GM23338 (cell line): Measurements from ENCODE around the gene TANC2.

Experiments used
- EZH2 ChIP-seq: fragments of 200-600 bp; sonication (generic); IDR thresholded peaks from one replicate; pipeline ENCODE4 v1.8.0; 2017; ENCODE audit warnings: antibody characterized with exemption, mild to moderate bottlenecking, low read depth; ENCODE audit not compliant: unreplicated experiment
- POLR2AphosphoS5 ChIP-seq: IDR thresholded peaks from 2 replicates; pipeline ENCODE4 v1.6.1; 2016; ENCODE audit warnings: antibody characterized with exemption, low read depth
- TF ChIP-seq, protein P1 (sequence below), 2 experiments: fragments of 200-600 bp in 1 of 2; sonication (generic) in 1 of 2; conservative IDR thresholded peaks; 2 replicates each; pipeline versions ENCODE4 v1.5.1 to v1.6.1; 2016 to 2017; ENCODE audit warnings: antibody characterized with exemption in 2 of 2, low read depth in 2 of 2, mild to moderate bottlenecking in 2 of 2, moderate library complexity in 1 of 2

DNA sequence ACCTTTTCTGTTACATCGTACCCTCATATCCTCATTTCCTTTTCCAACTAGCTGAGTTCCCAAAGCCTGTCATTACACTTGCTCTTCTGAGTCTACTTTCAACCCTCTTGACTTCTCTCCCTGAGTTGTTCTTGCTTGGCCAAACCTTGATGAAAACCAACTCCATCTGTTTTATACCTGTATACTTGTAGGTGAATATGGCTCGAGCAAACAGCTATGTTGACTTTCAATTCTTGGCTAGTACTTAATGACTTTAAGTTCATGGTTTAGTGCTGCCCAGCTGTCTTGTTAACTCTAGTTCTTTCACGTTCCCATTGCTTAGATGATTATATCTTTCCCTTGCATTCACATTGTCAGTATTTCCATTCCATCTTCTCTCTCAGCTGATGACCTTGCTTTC lies 14.8 kb downstream of the TANC2 start:
- TF ChIP-seq, protein P1, sequence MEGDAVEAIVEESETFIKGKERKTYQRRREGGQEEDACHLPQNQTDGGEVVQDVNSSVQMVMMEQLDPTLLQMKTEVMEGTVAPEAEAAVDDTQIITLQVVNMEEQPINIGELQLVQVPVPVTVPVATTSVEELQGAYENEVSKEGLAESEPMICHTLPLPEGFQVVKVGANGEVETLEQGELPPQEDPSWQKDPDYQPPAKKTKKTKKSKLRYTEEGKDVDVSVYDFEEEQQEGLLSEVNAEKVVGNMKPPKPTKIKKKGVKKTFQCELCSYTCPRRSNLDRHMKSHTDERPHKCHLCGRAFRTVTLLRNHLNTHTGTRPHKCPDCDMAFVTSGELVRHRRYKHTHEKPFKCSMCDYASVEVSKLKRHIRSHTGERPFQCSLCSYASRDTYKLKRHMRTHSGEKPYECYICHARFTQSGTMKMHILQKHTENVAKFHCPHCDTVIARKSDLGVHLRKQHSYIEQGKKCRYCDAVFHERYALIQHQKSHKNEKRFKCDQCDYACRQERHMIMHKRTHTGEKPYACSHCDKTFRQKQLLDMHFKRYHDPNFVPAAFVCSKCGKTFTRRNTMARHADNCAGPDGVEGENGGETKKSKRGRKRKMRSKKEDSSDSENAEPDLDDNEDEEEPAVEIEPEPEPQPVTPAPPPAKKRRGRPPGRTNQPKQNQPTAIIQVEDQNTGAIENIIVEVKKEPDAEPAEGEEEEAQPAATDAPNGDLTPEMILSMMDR (conservative IDR thresholded peaks at IDR 0.05; ENCODE audit: low read depth in 2 of 2): no peak
- TF ChIP-seq POLR2AphosphoS5 (no peak), EZH2 (no peak)
